Liver (tissue), 9 donors: Measurements from ENCODE around the gene CAPZB. TPM values are rescaled to one million over a fixed set of nuclear protein-coding genes. Genes with fewer than 3 reads are reported as not detected.

Experiments used
- DNase-seq: peaks from one replicate; pipeline ENCODE4 v3.0.0-alpha.2; 2017; ENCODE audit warnings: low spot score
- H3K27ac ChIP-seq, 2 donors: one replicate each; pipeline ENCODE4 v1.7.0; 2013; ENCODE audit warnings: inconsistent platforms in 2 of 2, low read length in 2 of 2, control low read depth in 1 of 2, low read depth in 1 of 2, mild to moderate bottlenecking in 1 of 2
- H3K27me3 ChIP-seq, 4 donors: one replicate each; pipeline versions ENCODE4 v1.6.1 to v1.7.0; 2013; ENCODE audit warnings: low read length in 3 of 4, inconsistent platforms in 1 of 4, mild to moderate bottlenecking in 1 of 4, moderate library complexity in 1 of 4; ENCODE audit not compliant: control insufficient read depth in 4 of 4, insufficient read depth in 4 of 4
- H3K36me3 ChIP-seq, 4 donors: one replicate each; pipeline versions ENCODE4 v1.6.1 to v1.7.0; 2013; ENCODE audit warnings: low read length in 3 of 4, mild to moderate bottlenecking in 3 of 4, low read depth in 1 of 4, moderate library complexity in 1 of 4; ENCODE audit not compliant: control insufficient read depth in 4 of 4, insufficient read depth in 3 of 4
- H3K4me1 ChIP-seq, 4 donors: one replicate each; pipeline versions ENCODE4 v1.6.1 to v1.7.0; 2013; ENCODE audit warnings: low read length in 3 of 4, mild to moderate bottlenecking in 3 of 4, moderate library complexity in 1 of 4; ENCODE audit not compliant: control insufficient read depth in 4 of 4, insufficient read depth in 4 of 4
- H3K4me3 ChIP-seq, 3 donors: one replicate each; pipeline versions ENCODE4 v1.6.1 to v1.7.0; 2013; ENCODE audit warnings: low read length in 3 of 3, control low read depth in 1 of 3, low read depth in 1 of 3, mild to moderate bottlenecking in 1 of 3
- H3K9ac ChIP-seq, 2 donors: one replicate each; pipeline ENCODE4 v1.7.0; 2013; ENCODE audit warnings: low read length in 2 of 2, mild to moderate bottlenecking in 2 of 2, moderate library complexity in 2 of 2, control low read depth in 1 of 2, low read depth in 1 of 2
- H3K9me3 ChIP-seq, 4 donors: one replicate each; pipeline versions ENCODE4 v1.6.1 to v1.7.0; 2013; ENCODE audit warnings: low read length in 3 of 4; ENCODE audit not compliant: control insufficient read depth in 4 of 4
- EGR1 ChIP-seq, 2 donors: IDR thresholded peaks; 2 replicates each; pipeline ENCODE4 v1.6.1; 2016 to 2018; ENCODE audit warnings: antibody characterized with exemption in 2 of 2, low read depth in 2 of 2
- FOXA1 ChIP-seq: IDR thresholded peaks from 2 replicates; pipeline ENCODE4 v1.6.1; 2016; ENCODE audit warnings: antibody characterized with exemption
- FOXA2 ChIP-seq: IDR thresholded peaks from 2 replicates; pipeline ENCODE4 v1.6.1; 2016; ENCODE audit warnings: antibody characterized with exemption
- GABPA ChIP-seq, 2 donors: IDR thresholded peaks in 1 of 2; conservative IDR thresholded peaks in 1 of 2; 2 replicates each; pipeline ENCODE4 v1.6.1; 2016; ENCODE audit warnings: antibody characterized with exemption in 2 of 2, mild to moderate bottlenecking in 1 of 2, moderate library complexity in 1 of 2
- HNF4A ChIP-seq, 2 donors: conservative IDR thresholded peaks; 2 replicates each; pipeline ENCODE4 v1.6.1; 2016; ENCODE audit warnings: antibody characterized with exemption in 2 of 2, mild to moderate bottlenecking in 2 of 2
- HNF4G ChIP-seq: IDR thresholded peaks from 2 replicates; pipeline ENCODE4 v1.6.1; 2016; ENCODE audit warnings: antibody characterized with exemption
- JUND ChIP-seq, 2 donors: IDR thresholded peaks; 2 replicates each; pipeline ENCODE4 v1.6.1; 2016; ENCODE audit warnings: antibody characterized with exemption in 2 of 2
- NR2F2 ChIP-seq: IDR thresholded peaks from 2 replicates; pipeline ENCODE4 v1.6.1; 2016; ENCODE audit warnings: antibody characterized with exemption
- RAD21 ChIP-seq, 2 donors: IDR thresholded peaks; 2 replicates each; pipeline ENCODE4 v1.6.1; 2016; ENCODE audit warnings: antibody characterized with exemption in 2 of 2, mild to moderate bottlenecking in 2 of 2
- RXRA ChIP-seq, 2 donors: IDR thresholded peaks; 2 replicates each; pipeline ENCODE4 v1.6.1; 2017 to 2018; ENCODE audit warnings: antibody characterized with exemption in 2 of 2, mild to moderate bottlenecking in 1 of 2
- SP1 ChIP-seq: IDR thresholded peaks from 2 replicates; pipeline ENCODE4 v1.6.1; 2018; ENCODE audit warnings: antibody characterized with exemption, mild to moderate bottlenecking
- TAF1 ChIP-seq: conservative IDR thresholded peaks from 2 replicates; pipeline ENCODE4 v1.6.1; 2016; ENCODE audit warnings: antibody characterized with exemption, mild to moderate bottlenecking
- YY1 ChIP-seq: IDR thresholded peaks from 2 replicates; pipeline ENCODE4 v1.6.1; 2016; ENCODE audit warnings: antibody characterized with exemption, mild to moderate bottlenecking
- WGBS: extraction: QIAGEN DNeasy Blood & Tissue Kit; methylation state at CpG from one replicate; pipeline ENCODE4 v1.1.7; 2013; 5-methylcytosine and 5-hydroxymethylcytosine counted together
- polyA plus RNA-seq, 2 donors: library from polyadenylated mRNA; stranded (reverse) in 1 of 2; unstranded in 1 of 2; fragments of 200-250 nt in 1 of 2; fragments of >200 nt in 1 of 2; fragmentation: Nextera tagmentation in 1 of 2; extraction: Ambion mirVana in 1 of 2; gene quantifications; one replicate each; pipeline versions ENCODE4 v1.2.1 to v1.2.3, GENCODE V29; 2013 to 2015
- total RNA-seq, 2 donors: library from RNA; depleted of rRNA; stranded (reverse); fragments of >200 nt; gene quantifications; one replicate each; pipeline ENCODE4 v1.2.3, GENCODE V29; 2014
- TF ChIP-seq, protein P1 (sequence below): IDR thresholded peaks from 2 replicates; pipeline ENCODE4 v1.6.1; 2016; ENCODE audit warnings: antibody characterized with exemption
- TF ChIP-seq, protein P2 (sequence below): IDR thresholded peaks from 2 replicates; pipeline ENCODE4 v1.6.1; 2016; ENCODE audit warnings: antibody characterized with exemption
- TF ChIP-seq, protein P3 (sequence below): IDR thresholded peaks from 2 replicates; pipeline ENCODE4 v1.6.1; 2016; ENCODE audit warnings: antibody characterized with exemption
- TF ChIP-seq, protein P4 (sequence below): fragments of 150-350 bp; IDR thresholded peaks from 2 replicates; pipeline ENCODE4 v1.5.1; 2017; ENCODE audit warnings: improper control_type of control experiment, low read depth, low read length; ENCODE audit not compliant: missing input control
- TF ChIP-seq, protein P5 (sequence below): IDR thresholded peaks from 2 replicates; pipeline ENCODE4 v1.6.1; 2016; ENCODE audit warnings: antibody characterized with exemption, mild to moderate bottlenecking
- donor health status: healthy.
- donor health status: healthy.
- donor health status: healthy.
- donor health status: healthy.
- donor health status: healthy.

Gene CAPZB
- total and polyA plus RNA-seq, 4 donors, result 38.3 to 98.9 (median 51.1) TPM

DNA sequence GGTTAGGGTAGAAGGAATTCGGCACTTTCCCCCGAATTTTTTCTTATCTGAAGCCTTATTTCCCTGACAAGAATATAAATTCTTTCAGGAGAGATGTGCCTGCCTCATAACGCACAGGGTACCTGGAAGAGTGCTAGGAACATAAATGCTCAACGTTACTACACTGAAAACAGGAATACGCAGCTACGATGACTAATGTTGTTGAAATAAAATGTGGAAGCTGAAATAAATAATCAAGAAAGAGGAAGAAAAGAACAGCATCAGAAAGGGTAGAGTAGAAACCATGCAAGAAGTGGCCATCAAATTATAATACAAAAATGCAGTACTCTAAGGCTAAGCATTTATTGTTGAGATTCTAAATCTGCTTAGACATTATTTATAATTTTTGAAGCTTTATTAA, 139.3 kb downstream of the CAPZB start:
- Histone ChIP-seq H3K9ac (no peak overlapping the region), H3K36me3 (peaks cover 0 to 32% (median 7%) of the 10 kb centered on the region in 4 donors), H3K27me3 (no peaks in the 10 kb centered on the region), H3K9me3 (no peaks in the 10 kb centered on the region), H3K27ac (no peak overlapping the region), H3K4me3 (no peak overlapping the region), H3K4me1 (peaks cover 2 to 14% (median 8%) of the 10 kb centered on the region in 4 donors)
- WGBS, result 86% methylated on average over 6 of the region's 6 CpGs
- TF ChIP-seq RXRA (IDR thresholded peaks at IDR 0.05), result no peak
- no peak for TF ChIP-seq HNF4A (conservative IDR thresholded peaks at IDR 0.05)
- no peak for TF ChIP-seq SP1
- no peak for DNase-seq

DNA sequence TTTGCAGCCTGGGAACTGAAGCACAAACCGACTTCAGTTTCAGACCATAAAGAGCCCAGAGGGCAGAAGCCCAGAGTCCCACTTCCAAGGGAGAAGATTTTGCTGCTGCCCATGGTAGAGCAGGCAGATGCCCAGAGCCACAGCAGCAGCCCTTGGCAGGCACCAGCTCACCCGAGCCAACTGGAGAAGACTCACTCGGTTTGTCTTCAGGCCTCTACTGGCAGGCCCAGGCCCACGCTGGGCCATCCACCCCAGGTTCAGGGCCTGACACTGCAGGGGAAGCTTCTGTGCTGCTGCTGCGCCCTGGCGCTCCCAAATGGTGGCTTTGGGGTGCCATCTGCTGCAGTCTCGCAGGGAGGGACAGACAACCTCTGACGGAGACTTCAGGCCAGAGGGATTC, 139.9 kb downstream of the CAPZB start:
- Histone ChIP-seq H3K27ac (no peak overlapping the region), H3K36me3 (peaks cover 0 to 32% (median 5%) of the 10 kb centered on the region in 4 donors), H3K27me3 (no peaks in the 10 kb centered on the region), H3K9me3 (no peaks in the 10 kb centered on the region), H3K9ac (no peak overlapping the region), H3K4me1 (peaks cover 2 to 14% (median 8%) of the 10 kb centered on the region in 4 donors), H3K4me3 (no peak overlapping the region)
- 92% methylated on average over 8 of the region's 8 CpGs for WGBS
- no peak for DNase-seq
- TF ChIP-seq YY1 (no peak), JUND (IDR thresholded peaks at IDR 0.05) (no peak), EGR1 (IDR thresholded peaks at IDR 0.05; ENCODE audit: low read depth in 2 of 2) (no peak)
- TF ChIP-seq, protein P1, sequence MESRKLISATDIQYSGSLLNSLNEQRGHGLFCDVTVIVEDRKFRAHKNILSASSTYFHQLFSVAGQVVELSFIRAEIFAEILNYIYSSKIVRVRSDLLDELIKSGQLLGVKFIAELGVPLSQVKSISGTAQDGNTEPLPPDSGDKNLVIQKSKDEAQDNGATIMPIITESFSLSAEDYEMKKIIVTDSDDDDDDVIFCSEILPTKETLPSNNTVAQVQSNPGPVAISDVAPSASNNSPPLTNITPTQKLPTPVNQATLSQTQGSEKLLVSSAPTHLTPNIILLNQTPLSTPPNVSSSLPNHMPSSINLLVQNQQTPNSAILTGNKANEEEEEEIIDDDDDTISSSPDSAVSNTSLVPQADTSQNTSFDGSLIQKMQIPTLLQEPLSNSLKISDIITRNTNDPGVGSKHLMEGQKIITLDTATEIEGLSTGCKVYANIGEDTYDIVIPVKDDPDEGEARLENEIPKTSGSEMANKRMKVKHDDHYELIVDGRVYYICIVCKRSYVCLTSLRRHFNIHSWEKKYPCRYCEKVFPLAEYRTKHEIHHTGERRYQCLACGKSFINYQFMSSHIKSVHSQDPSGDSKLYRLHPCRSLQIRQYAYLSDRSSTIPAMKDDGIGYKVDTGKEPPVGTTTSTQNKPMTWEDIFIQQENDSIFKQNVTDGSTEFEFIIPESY, result no peak
- TF ChIP-seq, protein P2, sequence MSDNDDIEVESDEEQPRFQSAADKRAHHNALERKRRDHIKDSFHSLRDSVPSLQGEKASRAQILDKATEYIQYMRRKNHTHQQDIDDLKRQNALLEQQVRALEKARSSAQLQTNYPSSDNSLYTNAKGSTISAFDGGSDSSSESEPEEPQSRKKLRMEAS, result no peak

DNA sequence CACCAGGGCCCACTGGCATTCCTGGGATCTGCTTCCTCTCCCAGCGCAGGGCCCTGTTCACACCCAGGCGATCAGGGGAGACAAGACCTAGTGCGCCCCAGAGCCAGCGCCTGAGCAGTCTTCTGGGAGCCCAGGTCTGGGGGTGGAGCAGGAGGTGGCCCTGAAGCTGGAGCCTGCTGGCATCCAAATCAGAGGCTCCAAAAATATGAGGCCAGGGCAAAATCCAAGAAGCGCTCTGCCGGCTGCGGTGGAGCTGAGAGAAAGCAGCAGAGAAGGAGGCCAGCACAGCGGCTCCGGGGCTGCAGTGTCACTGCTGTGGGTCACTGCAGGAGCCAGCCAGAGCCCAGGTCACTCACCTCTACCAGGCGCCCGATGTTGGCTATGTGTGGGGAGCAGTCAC, 140.5 kb downstream of the CAPZB start:
- Histone ChIP-seq H3K36me3 (peaks cover 0 to 29% (median 1%) of the 10 kb centered on the region in 4 donors), H3K9ac (no peak overlapping the region), H3K27ac (no peak overlapping the region), H3K4me1 (peaks cover 2 to 14% (median 8%) of the 10 kb centered on the region in 4 donors), H3K4me3 (no peak overlapping the region), H3K27me3 (no peaks in the 10 kb centered on the region), H3K9me3 (no peaks in the 10 kb centered on the region)
- DNase-seq, result no peak
- TF ChIP-seq FOXA2 (no peak), HNF4G (no peak), EGR1 (IDR thresholded peaks at IDR 0.05; ENCODE audit: low read depth in 2 of 2) (no peak), HNF4A (conservative IDR thresholded peaks at IDR 0.05) (no peak), NR2F2 (no peak), YY1 (no peak), RXRA (IDR thresholded peaks at IDR 0.05) (no peak), FOXA1 (no peak), GABPA (IDR thresholded peaks at IDR 0.05 in 1 of 2, conservative IDR thresholded peaks at IDR 0.05 in 1 of 2) (no peak), TAF1 (no peak), JUND (IDR thresholded peaks at IDR 0.05) (no peak), SP1 (no peak), RAD21 (IDR thresholded peaks at IDR 0.05) (no peak)
- TF ChIP-seq, protein P2, result no peak
- TF ChIP-seq, protein P3, sequence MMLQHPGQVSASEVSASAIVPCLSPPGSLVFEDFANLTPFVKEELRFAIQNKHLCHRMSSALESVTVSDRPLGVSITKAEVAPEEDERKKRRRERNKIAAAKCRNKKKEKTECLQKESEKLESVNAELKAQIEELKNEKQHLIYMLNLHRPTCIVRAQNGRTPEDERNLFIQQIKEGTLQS, result no peak
- TF ChIP-seq, protein P4, sequence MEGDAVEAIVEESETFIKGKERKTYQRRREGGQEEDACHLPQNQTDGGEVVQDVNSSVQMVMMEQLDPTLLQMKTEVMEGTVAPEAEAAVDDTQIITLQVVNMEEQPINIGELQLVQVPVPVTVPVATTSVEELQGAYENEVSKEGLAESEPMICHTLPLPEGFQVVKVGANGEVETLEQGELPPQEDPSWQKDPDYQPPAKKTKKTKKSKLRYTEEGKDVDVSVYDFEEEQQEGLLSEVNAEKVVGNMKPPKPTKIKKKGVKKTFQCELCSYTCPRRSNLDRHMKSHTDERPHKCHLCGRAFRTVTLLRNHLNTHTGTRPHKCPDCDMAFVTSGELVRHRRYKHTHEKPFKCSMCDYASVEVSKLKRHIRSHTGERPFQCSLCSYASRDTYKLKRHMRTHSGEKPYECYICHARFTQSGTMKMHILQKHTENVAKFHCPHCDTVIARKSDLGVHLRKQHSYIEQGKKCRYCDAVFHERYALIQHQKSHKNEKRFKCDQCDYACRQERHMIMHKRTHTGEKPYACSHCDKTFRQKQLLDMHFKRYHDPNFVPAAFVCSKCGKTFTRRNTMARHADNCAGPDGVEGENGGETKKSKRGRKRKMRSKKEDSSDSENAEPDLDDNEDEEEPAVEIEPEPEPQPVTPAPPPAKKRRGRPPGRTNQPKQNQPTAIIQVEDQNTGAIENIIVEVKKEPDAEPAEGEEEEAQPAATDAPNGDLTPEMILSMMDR, result no peak
- TF ChIP-seq, protein P1, result no peak
- TF ChIP-seq, protein P5, sequence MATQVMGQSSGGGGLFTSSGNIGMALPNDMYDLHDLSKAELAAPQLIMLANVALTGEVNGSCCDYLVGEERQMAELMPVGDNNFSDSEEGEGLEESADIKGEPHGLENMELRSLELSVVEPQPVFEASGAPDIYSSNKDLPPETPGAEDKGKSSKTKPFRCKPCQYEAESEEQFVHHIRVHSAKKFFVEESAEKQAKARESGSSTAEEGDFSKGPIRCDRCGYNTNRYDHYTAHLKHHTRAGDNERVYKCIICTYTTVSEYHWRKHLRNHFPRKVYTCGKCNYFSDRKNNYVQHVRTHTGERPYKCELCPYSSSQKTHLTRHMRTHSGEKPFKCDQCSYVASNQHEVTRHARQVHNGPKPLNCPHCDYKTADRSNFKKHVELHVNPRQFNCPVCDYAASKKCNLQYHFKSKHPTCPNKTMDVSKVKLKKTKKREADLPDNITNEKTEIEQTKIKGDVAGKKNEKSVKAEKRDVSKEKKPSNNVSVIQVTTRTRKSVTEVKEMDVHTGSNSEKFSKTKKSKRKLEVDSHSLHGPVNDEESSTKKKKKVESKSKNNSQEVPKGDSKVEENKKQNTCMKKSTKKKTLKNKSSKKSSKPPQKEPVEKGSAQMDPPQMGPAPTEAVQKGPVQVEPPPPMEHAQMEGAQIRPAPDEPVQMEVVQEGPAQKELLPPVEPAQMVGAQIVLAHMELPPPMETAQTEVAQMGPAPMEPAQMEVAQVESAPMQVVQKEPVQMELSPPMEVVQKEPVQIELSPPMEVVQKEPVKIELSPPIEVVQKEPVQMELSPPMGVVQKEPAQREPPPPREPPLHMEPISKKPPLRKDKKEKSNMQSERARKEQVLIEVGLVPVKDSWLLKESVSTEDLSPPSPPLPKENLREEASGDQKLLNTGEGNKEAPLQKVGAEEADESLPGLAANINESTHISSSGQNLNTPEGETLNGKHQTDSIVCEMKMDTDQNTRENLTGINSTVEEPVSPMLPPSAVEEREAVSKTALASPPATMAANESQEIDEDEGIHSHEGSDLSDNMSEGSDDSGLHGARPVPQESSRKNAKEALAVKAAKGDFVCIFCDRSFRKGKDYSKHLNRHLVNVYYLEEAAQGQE, result no peak
- WGBS, result 68% methylated on average over 11 of the region's 11 CpGs
